K562 (cell line): ENCODE data around the gene HOXB6. TPM values are rescaled to one million over a fixed set of nuclear protein-coding genes. Genes with fewer than 3 reads are reported as not detected.

Experiments
- ATF3 ChIP-seq, 2 experiments: fragments of 450-650 bp in 1 of 2; sonication (generic) in 1 of 2; formaldehyde crosslinking in 1 of 2; IDR thresholded peaks in 1 of 2; conservative IDR thresholded peaks in 1 of 2; 2 replicates each; pipeline versions ENCODE4 v1.6.1 to v1.8.1; 2016 to 2023; ENCODE audit warnings: mild to moderate bottlenecking in 2 of 2, moderate library complexity in 2 of 2, inconsistent platforms in 1 of 2, missing genetic modification reagents in 1 of 2
- CGGBP1 ChIP-seq: fragments of 250-450 bp; sonication (Bioruptor Pico); IDR thresholded peaks from 2 replicates; pipeline ENCODE4 v1.9.0; 2021; ENCODE audit warnings: mild to moderate bottlenecking
- ETV1 ChIP-seq: fragments of 450-650 bp; conservative IDR thresholded peaks from 2 replicates; pipeline ENCODE4 v1.6.1; 2016; ENCODE audit warnings: missing genetic modification characterization, control low read depth, low read depth, missing compliant biosample characterization
- GTF2A2 ChIP-seq: IDR thresholded peaks from 2 replicates; pipeline ENCODE4 v1.6.1; 2016; ENCODE audit warnings: mild to moderate bottlenecking, missing genetic modification characterization, missing compliant biosample characterization
- HNRNPK ChIP-seq: fragments of 200-400 bp; formaldehyde crosslinking; IDR thresholded peaks from one replicate; pipeline ENCODE4 v1.6.1; 2018; ENCODE audit warnings: mild to moderate bottlenecking, low read depth, low read length; ENCODE audit not compliant: poor library complexity, severe bottlenecking
- KAT7 ChIP-seq: sonication (generic); formaldehyde crosslinking; IDR thresholded peaks from 2 replicates; pipeline ENCODE4 v1.8.0; 2022; ENCODE audit warnings: missing genetic modification reagents, mild to moderate bottlenecking, borderline replicate concordance
- NR2C1 ChIP-seq, 2 experiments: fragments of 450-650 bp; IDR thresholded peaks; 2 replicates each; pipeline ENCODE4 v1.6.1; 2017; ENCODE audit warnings: mild to moderate bottlenecking in 2 of 2, antibody characterized with exemption in 1 of 2, inconsistent platforms in 1 of 2, missing compliant biosample characterization in 1 of 2, missing genetic modification characterization in 1 of 2
- PCBP1 ChIP-seq: fragments of 200-400 bp; formaldehyde crosslinking; IDR thresholded peaks from 2 replicates; pipeline ENCODE4 v1.6.1; 2018; ENCODE audit warnings: mild to moderate bottlenecking, low read depth, low read length; ENCODE audit not compliant: poor library complexity, severe bottlenecking
- RBFOX2 ChIP-seq: fragments of 200-400 bp; formaldehyde crosslinking; IDR thresholded peaks from 2 replicates; pipeline ENCODE4 v1.6.1; 2017; ENCODE audit warnings: low read depth, mild to moderate bottlenecking, low read length, moderate library complexity
- SAFB2 ChIP-seq: fragments of 200-400 bp; formaldehyde crosslinking; IDR thresholded peaks from 2 replicates; pipeline ENCODE4 v1.6.1; 2018; ENCODE audit warnings: borderline replicate concordance, low read length, low read depth, moderate library complexity; ENCODE audit not compliant: severe bottlenecking
- SAP30 ChIP-seq: fragments of 200-600 bp; sonication (generic); IDR thresholded peaks from 2 replicates; pipeline ENCODE4 v1.6.1; 2012; ENCODE audit warnings: borderline replicate concordance, low read depth, mild to moderate bottlenecking, moderate library complexity, low read length, control low read depth, inconsistent platforms; ENCODE audit not compliant: insufficient read depth, poor library complexity, severe bottlenecking
- SNAPC5 ChIP-seq: fragments of 250-450 bp; sonication (Bioruptor Pico); IDR thresholded peaks from 2 replicates; pipeline ENCODE4 v1.8.0; 2021; ENCODE audit warnings: moderate library complexity, mild to moderate bottlenecking, inconsistent platforms
- SREBF2 ChIP-seq: sonication (generic); formaldehyde crosslinking; IDR thresholded peaks from 2 replicates; pipeline ENCODE4 v1.4.0; 2020; ENCODE audit warnings: mild to moderate bottlenecking, missing genetic modification reagents
- SRSF7 ChIP-seq: fragments of 200-400 bp; formaldehyde crosslinking; optimal IDR thresholded peaks from 2 replicates; pipeline ENCODE3; 2017; ENCODE audit warnings: mild to moderate bottlenecking, low read depth, low read length
- SUPT5H ChIP-seq: fragments of 450-650 bp; IDR thresholded peaks from 2 replicates; pipeline ENCODE4 v1.6.1; 2016
- XRCC4 ChIP-seq: IDR thresholded peaks from one replicate; pipeline ENCODE4 v1.6.1; 2011; ENCODE audit not compliant: insufficient read depth, insufficient read length; ENCODE audit errors: extremely low read depth
- XRCC5 ChIP-seq: fragments of 200-400 bp; formaldehyde crosslinking; IDR thresholded peaks from 2 replicates; pipeline ENCODE4 v1.6.1; 2017; ENCODE audit warnings: low read depth, mild to moderate bottlenecking, low read length
- ZNF124 ChIP-seq: sonication (generic); formaldehyde crosslinking; IDR thresholded peaks from 2 replicates; pipeline ENCODE4 v1.8.1; 2022; ENCODE audit warnings: missing genetic modification reagents
- ZNF311 ChIP-seq: fragments of 250-450 bp; sonication (Bioruptor Pico); IDR thresholded peaks from 2 replicates; pipeline ENCODE4 v1.4.0; 2020; ENCODE audit warnings: mild to moderate bottlenecking, moderate library complexity
- ZNF57 ChIP-seq: fragments of 450-650 bp; formaldehyde crosslinking; IDR thresholded peaks from 2 replicates; pipeline ENCODE4 v1.4.0; 2020; ENCODE audit warnings: mild to moderate bottlenecking, moderate library complexity
- polyA plus RNA-seq, 8 experiments: library from polyadenylated mRNA; depleted of rRNA in 4 of 8; stranded (reverse) in 5 of 8; unstranded in 3 of 8; fragments of >200 nt; fragmentation: Nextera tagmentation in 2 of 8; fragmentation: Illumina TruSeq in 1 of 8; extraction: Ambion mirVana in 2 of 8; extraction: Trizol in 1 of 8; gene quantifications; 2 replicates each; pipeline versions ENCODE4 v1.2.1 to v1.2.3, GENCODE V29; 2011 to 2014; ENCODE audit warnings: inconsistent platforms in 1 of 8, missing spikeins in 1 of 8
- total RNA-seq, 7 experiments: library from RNA; depleted of rRNA in 6 of 7; stranded (reverse); fragments of >200 nt in 6 of 7; fragmentation: Illumina TruSeq in 2 of 7; extraction: Trizol in 2 of 7; gene quantifications; 2 replicates each; pipeline versions ENCODE4 v1.2.1 to v1.2.3, GENCODE V29; 2011 to 2021; ENCODE audit warnings: low replicate concordance in 1 of 7
- TF ChIP-seq, protein P1 (sequence below): sonication (generic); formaldehyde crosslinking; IDR thresholded peaks from 2 replicates; pipeline ENCODE4 v1.9.0; 2022; ENCODE audit warnings: mild to moderate bottlenecking, missing genetic modification reagents
- TF ChIP-seq, protein P2 (sequence below): fragments of 250-450 bp; sonication (Bioruptor Pico); IDR thresholded peaks from 2 replicates; pipeline ENCODE4 v1.8.0; 2021; ENCODE audit warnings: borderline replicate concordance, mild to moderate bottlenecking, moderate library complexity; ENCODE audit not compliant: poor library complexity, severe bottlenecking

Gene HOXB6
- total and polyA plus RNA-seq, 9 of the 15 experiments (the other 6 are each of a cell fraction or from before 2014, with no cell fraction given): 1.2 to 14.8 (median 4.9) TPM

DNA sequence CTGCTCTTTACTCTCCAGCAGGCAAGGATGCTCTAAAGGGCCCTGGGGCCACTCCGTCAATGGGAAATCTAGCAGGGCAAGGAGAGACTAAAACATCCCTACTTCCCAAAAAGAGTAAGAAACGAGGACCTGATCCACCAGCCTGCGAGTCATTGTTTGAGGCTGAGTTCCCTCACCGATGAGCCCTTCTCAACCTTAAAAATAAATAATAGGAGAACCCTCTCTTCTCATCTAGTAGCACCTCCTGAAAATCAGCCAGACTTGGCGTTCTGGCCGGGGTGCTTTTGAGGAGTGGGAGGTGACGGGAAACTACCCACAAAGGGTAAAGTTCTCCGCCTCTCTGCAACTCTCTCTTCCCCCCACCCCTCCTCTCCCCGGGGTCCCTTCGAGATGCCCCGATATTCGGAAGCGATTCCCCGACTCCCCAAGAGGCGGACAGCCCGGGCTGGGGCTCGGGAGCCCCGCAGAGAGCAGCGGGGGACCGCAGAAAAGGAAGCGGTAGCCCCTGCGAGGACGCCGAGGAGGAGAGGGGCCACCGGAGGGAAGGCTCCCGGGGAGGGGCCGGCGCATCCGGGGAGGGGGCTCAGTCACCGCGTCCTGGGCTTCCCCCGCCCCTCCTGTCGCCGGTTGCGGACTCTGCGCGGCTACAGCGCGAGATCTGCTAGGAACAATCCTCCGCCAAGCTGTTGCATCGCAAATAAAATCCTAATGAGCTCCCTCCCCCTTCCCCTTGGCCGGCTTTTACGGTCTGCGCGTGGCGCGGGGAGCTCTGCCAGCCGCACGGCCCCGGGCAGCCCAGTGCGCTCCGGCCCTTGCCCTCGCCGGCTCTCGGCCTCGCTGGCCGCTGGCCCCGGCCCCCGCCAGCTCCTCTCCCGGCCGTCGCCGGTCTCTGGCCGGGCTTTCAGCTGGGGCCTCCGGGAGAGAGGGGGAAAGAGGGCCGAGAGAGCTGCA, 20.0 kb upstream of the HOXB6 start (continued):
- TF ChIP-seq CGGBP1 (CRISPR knock-in tag): no peak
- no peak for TF ChIP-seq HNRNPK
- no peak for TF ChIP-seq ATF3 (IDR thresholded peaks at IDR 0.05)
- no peak for TF ChIP-seq ATF3 (CRISPR knock-in tag; conservative IDR thresholded peaks at IDR 0.05)
- TF ChIP-seq XRCC4: no peak
- TF ChIP-seq NR2C1 (IDR thresholded peaks at IDR 0.05): no peak
- no peak for TF ChIP-seq NR2C1 (tag; IDR thresholded peaks at IDR 0.05)
- TF ChIP-seq KAT7 (CRISPR knock-in tag): no peak
- peak; percentile 69 for TF ChIP-seq ETV1 (tag)
- peak; percentile 26 for TF ChIP-seq SAP30
- no peak for TF ChIP-seq SRSF7
- peak; percentile 4; the same call in 1 of the 2 replicates for TF ChIP-seq SUPT5H
- no peak for TF ChIP-seq SNAPC5 (CRISPR knock-in tag)
- TF ChIP-seq XRCC5: no peak
- peak; percentile 91 for TF ChIP-seq PCBP1
- no peak for TF ChIP-seq GTF2A2
- TF ChIP-seq ZNF311: no peak
- peak; percentile 82 for TF ChIP-seq RBFOX2
- no peak for TF ChIP-seq ZNF124 (CRISPR knock-in tag)
- TF ChIP-seq, protein P1, sequence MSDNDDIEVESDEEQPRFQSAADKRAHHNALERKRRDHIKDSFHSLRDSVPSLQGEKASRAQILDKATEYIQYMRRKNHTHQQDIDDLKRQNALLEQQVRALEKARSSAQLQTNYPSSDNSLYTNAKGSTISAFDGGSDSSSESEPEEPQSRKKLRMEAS (CRISPR knock-in tag): no peak
- no peak for TF ChIP-seq SAFB2
- TF ChIP-seq, protein P2, sequence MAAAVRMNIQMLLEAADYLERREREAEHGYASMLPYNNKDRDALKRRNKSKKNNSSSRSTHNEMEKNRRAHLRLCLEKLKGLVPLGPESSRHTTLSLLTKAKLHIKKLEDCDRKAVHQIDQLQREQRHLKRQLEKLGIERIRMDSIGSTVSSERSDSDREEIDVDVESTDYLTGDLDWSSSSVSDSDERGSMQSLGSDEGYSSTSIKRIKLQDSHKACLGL: no peak
- no peak for TF ChIP-seq SREBF2
- no peak for TF ChIP-seq ZNF57 (CRISPR knock-in tag)
